ENCODE results near the gene PRKCH. TPM values are rescaled to one million over a fixed set of nuclear protein-coding genes. Genes with fewer than 3 reads are reported as not detected.

The PRKCH gene
- total RNA-seq, 1 experiment from 2014 or later, result 5.2 TPM

GRCh38 chr14:61568572-61569011 is 247.2 kb downstream of the PRKCH start:
- Histone ChIP-seq H3K9me3 (ENCODE audit: control insufficient read depth, low read depth, low read length) (no peaks in the 10 kb centered on the region), H3K79me1 (ENCODE audit: insufficient read depth, low read depth, low read length, poor library complexity, severe bottlenecking) (no peaks in the 10 kb centered on the region), H3T11ph (ENCODE audit: low read length) (no peak overlapping the region), H2BK120ac (ENCODE audit: low read depth, low read length, poor library complexity, severe bottlenecking) (no peak overlapping the region), H4K8ac (replicated peaks; ENCODE audit: insufficient read length, low read depth, low read length) (no peak overlapping the region), H3K79me2 (ENCODE audit: insufficient read depth, low read length) (no peaks in the 10 kb centered on the region), H3K4me1 (ENCODE audit: insufficient read depth, low read length) (no peaks in the 10 kb centered on the region), H4K5ac (ENCODE audit: insufficient read length, low read depth, low read length) (no peak overlapping the region), H2BK5ac (ENCODE audit: insufficient read length, low read length) (no peak overlapping the region), H3K18ac (ENCODE audit: insufficient read length, low read depth, low read length) (no peak overlapping the region), H2AFZ (ENCODE audit: low read length) (no peak overlapping the region), H3K4me2 (ENCODE audit: insufficient read depth, insufficient read length, low read length) (peak overlapping the region; percentile 3), H3K9ac (ENCODE audit: extremely low read depth, insufficient read length, low read length) (peak overlapping the region; percentile 1), H4K20me1 (ENCODE audit: control insufficient read depth, insufficient read depth, insufficient read length) (no peaks in the 10 kb centered on the region), H3K14ac (ENCODE audit: insufficient read depth, low read length) (peak overlapping the region; percentile 89), H3K56ac (ENCODE audit: insufficient read length, low read depth, low read length) (no peak overlapping the region), H2AK5ac (ENCODE audit: insufficient read length, low read length) (no peak overlapping the region), H3K27me3 (ENCODE audit: insufficient read depth, low read length) (no peaks in the 10 kb centered on the region), H2BK15ac (ENCODE audit: low read depth, low read length) (no peak overlapping the region), H3K23ac (ENCODE audit: insufficient read length, low read depth, low read length) (no peak overlapping the region), H3K4ac (ENCODE audit: low read depth, low read length) (no peak overlapping the region), H3K23me2 (ENCODE audit: insufficient read length, low read depth, low read length, poor library complexity, severe bottlenecking) (peaks cover 3% of the 10 kb centered on the region), H2BK12ac (ENCODE audit: insufficient read length, low read depth, low read length) (no peak overlapping the region), H2BK20ac (ENCODE audit: low read depth, low read length, poor library complexity, severe bottlenecking) (no peak overlapping the region), H3K27ac (ENCODE audit: insufficient read length, low read depth, low read length) (no peak overlapping the region), H4K91ac (ENCODE audit: insufficient read length, low read depth, low read length) (no peak overlapping the region)
- TF ChIP-seq, protein P1, sequence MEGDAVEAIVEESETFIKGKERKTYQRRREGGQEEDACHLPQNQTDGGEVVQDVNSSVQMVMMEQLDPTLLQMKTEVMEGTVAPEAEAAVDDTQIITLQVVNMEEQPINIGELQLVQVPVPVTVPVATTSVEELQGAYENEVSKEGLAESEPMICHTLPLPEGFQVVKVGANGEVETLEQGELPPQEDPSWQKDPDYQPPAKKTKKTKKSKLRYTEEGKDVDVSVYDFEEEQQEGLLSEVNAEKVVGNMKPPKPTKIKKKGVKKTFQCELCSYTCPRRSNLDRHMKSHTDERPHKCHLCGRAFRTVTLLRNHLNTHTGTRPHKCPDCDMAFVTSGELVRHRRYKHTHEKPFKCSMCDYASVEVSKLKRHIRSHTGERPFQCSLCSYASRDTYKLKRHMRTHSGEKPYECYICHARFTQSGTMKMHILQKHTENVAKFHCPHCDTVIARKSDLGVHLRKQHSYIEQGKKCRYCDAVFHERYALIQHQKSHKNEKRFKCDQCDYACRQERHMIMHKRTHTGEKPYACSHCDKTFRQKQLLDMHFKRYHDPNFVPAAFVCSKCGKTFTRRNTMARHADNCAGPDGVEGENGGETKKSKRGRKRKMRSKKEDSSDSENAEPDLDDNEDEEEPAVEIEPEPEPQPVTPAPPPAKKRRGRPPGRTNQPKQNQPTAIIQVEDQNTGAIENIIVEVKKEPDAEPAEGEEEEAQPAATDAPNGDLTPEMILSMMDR (conservative IDR thresholded peaks at IDR 0.05), result peak; percentile 54; the same call in 2 of the 3 replicates
- H3K27ac Mint-ChIP-seq, result no peak overlapping the region; a peak in 1 of 7 replicates
- WGBS (ENCODE audit: extremely low coverage, insufficient read length, low lambda C conversion rate), result no CpG with 5 or more reads among the region's 34 CpGs
- H3K27me3 Mint-ChIP-seq (ENCODE audit: low read depth), result peaks cover 15% of the 10 kb centered on the region
- peak; percentile 72 for DNase-seq
- H3K4me3 Mint-ChIP-seq, result peak overlapping the region; percentile 53 to 71
- no peaks in the 10 kb centered on the region for H3K36me3 Mint-ChIP-seq (ENCODE audit: insufficient read depth in 1 of 3, low read depth in 3 of 3)
- H3K9me3 Mint-ChIP-seq, result no peaks in the 10 kb centered on the region; a peak in 1 of 5 replicates
- peaks cover 36 to 40% of the 10 kb centered on the region in 2 experiments for H3K4me1 Mint-ChIP-seq
